SK-N-MC (cell line): Measurements from ENCODE around the gene GDPD3.

Experiments used
- EZH2 ChIP-seq: fragments of 200-600 bp; sonication (generic); IDR thresholded peaks from one replicate; pipeline ENCODE4 v1.6.1; 2017; ENCODE audit warnings: antibody characterized with exemption
- FOXP2 ChIP-seq: optimal IDR thresholded peaks from 2 replicates; pipeline ENCODE3; 2011; ENCODE audit warnings: mild to moderate bottlenecking, moderate library complexity; ENCODE audit not compliant: insufficient read depth; ENCODE audit errors: extremely low read length, control extremely low read depth
- POLR2AphosphoS5 ChIP-seq: IDR thresholded peaks from 2 replicates; pipeline ENCODE4 v1.6.1; 2012; ENCODE audit warnings: mild to moderate bottlenecking, low read depth, low read length, borderline replicate concordance

DNA sequence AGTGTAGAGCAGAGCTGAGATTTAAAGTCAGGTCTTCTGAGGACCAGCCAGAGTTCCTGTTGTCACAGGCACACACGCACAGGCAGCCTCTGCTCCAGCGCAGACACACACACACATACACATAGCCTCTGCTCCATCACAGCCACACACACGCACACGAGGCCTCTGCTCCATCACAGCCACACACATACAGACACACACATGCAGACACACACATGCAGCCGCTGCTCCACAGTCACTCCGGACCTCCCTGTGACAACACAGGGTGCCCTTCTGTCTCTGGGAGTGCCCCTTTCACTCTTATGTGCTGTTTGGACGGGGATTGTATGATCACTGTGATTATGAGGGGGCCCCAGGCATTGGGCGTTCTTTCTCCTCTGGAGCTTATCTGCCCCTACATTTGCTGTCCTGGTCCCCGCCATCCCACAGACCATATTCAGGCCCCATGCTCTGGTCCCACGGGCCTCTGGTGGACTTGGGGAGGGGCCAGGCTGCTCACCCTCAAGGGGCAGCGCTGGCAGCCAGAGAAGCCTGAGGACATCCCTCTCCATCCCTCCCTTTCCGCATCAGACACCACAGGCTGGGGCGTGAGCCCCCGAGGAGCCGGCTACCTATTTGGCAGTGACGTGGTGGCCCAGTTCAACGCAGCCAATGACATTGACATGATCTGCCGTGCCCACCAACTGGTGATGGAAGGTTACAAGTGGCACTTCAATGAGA, 29.1 kb downstream of the GDPD3 start:
- no peak for TF ChIP-seq POLR2AphosphoS5
- no peak for TF ChIP-seq EZH2
- no peak for TF ChIP-seq FOXP2
